Stimulated activated CD4-positive, alpha-beta T cell treated with anti-CD3 and anti-CD28 coated beads, Interleukin-1b, Interleukin-23, amount 100 ng/mL, for 24 hours (primary cell): ENCODE results near the gene MMP24.

ENCODE experiments used
- DNase-seq, 4 experiments: peaks; one replicate each; pipeline ENCODE4 v3.0.0-alpha.2; 2020; ENCODE audit warnings: low read depth in 4 of 4, low spot score in 1 of 4

MMP24 gene

DNA sequence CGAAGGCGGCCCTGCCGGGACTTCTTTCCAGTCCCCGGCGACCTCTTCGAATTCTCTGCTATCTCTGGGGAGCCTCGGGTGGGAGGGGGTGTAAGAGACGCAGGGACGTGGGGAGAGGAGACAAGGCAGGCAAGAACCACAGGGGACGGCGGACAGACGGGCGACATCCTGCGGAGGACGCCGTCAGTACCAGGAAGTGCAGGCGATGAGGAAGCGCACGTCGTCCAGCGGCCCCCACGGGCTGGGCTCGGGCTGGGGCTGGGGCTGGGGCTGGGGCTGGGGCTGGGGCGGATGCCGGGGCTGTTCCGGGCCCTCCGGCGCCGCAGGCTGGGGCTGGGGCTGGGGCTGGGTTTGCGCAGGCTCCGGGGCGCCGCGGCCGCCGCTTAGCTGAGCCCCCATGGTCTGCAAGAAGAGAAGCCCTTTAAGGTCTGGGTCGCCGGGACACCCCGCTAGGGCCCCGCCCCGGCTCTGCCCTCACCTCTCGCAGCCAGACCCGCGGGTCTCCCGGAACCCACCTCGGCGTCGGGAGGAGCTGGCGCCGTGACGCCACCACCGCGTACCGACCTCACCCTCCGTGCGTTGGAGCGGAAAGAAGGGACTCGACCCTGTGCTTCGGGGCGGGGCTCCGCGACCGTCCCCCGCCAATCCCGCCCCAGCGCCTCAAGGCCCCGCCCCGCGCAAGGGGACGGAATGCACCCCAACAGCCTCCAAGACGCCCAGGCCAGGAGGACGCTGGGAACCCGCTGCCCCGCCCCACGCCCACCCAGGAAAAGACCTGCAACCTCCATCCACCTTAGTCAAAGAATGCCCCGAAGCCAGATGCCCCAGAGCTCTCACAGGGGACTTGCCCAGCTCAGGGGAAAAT, 51.3 kb downstream of the MMP24 start, which contains the start of gene MMP24OS:
TSS of gene MMP24OS (minus strand) at position 592 of the 865 bp plus-strand sequence. CDS start at position 399, 193 bp downstream.
- DNase-seq: peak; percentile 62 to 84 (median 80)

GRCh38 chr20:35279040-35279439, 52.5 kb downstream of the MMP24 start:
- DNase-seq: no peak

- DNase-seq: no peak
These were observed 53.2 kb downstream of the MMP24 start for GRCh38 chr20:35279533-35280174.

DNA sequence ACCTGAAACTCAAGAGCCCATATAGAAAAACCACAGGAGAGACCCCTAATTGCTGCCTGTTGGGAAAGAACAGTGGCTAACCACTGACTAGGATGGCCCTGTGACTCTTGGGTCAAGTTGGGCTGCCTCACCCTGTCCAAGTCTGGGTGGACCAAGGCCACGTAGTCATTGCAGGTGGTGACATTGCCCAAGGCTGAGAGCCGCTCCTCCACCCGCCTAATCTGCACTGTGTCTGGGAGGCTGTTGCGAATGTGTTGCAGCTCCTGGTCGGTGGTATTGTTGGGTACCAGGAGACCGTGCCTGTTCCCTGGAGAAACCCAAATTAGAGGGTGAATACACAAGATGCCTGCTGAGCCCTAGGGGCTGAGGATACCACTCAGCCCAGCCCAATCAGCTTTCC, 54.0 kb downstream of the MMP24 start:
- no peak for DNase-seq

DNA sequence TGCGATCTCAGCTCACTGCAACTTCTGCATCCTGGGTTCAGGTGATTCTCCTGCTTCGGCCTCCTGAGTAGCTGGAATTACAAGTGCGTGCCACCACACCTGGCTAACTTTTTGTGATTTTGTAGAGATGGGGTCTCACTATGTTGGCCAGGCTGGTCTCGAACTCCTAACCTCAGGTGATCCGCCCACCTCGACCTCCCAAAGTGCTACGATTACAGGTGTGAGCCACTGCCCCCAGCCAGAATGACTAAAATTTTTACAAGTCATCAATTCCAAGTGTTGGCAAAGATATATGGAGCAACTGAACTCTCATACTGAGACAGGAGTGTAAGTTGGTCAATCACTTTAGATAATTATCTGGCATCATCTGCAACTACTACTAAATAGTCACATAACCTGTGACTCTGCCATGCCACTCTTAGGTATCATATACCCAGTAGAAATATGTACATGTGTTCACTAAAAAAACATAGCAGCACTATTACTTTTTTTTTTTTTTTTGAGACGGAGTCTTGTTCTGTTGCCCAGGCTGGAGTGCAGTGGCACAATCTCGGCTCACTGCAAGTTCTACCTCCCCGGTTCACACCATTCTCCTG, 55.1 kb downstream of the MMP24 start:
- no peak for DNase-seq

- DNase-seq: no peak
These were observed 57.2 kb downstream of the MMP24 start for GRCh38 chr20:35283441-35284266.

DNA sequence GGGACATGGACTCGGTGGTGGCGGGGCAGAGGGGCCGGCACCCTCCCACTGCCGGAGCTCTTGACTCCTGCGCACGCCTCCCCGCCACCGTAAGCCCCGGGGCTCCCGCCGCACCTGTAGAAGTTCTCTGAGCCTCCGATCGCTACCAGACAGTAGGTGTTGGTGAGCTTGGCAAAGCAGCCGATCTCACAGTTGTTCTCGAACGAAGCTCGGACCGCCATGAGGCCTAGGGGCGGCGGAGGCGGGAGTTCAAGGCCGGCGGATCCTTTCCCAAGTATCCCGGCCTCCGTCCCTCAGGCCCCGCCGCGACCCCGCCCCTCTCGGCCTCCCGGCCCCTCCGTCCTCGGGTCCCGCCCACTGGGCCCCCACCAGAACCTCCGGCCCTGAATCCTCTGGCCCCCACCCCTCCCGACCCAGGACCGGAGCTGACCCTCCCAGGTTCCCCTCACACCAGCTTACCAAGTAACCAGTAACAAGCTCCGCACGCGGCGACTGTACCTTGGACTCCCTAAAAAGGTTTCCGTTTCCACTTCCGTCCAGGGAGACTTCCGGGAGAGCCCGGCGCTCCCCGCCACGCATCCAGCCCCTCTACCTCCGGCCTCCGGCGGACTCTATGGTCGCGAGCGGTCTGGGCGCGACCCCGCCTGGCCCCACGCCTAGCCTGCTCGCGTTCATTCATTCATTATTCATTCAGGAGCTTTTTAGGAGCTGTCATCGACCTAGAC, 57.9 kb downstream of the MMP24 start, which contains the start of gene EIF6:
TSS of gene EIF6 (minus strand) at position 506 of the 725 bp plus-strand sequence. CDS start at position 221, 285 bp downstream.
- peak; percentile 44 to 78 (median 64) for DNase-seq

DNA sequence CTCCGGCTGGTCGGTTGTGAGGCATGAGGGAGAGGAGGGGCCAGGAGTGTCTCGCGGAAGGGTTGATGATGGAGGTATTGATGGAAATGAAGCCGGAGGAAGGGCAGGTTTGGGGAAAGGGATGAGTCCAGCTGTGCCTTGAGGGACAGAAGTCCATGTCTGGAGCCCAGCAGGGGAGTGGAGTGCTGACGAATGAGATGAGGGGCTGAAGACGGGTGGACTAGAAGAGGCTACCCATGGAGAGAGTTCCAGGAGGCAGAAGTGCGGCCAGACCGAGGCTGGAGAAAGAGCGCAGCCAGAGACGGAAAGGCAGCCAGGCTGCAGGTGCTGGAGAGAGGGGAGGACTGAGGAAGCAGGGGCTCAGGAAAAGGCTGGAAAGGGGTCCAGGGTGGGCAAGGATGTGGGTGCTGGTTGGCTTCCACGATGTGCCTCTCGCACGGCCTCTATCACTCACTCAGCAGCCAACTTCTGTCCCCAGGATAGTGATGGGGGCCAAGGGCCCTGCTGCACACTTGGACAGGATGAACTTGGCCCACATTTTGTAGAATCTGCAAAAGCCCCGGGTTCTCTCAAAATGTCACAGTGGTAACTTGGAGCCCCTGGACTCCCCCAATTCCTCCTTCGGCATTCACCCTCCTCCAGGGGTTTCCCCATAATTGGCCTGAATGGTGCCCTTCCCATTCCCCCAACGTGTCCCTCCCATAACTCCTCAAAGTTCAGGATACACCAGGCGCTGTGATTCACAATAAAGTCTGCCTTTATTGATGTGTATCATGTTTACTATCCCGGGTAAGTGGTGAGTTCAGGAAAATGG, 58.7 kb downstream of the MMP24 start:
- no peak for DNase-seq

DNA sequence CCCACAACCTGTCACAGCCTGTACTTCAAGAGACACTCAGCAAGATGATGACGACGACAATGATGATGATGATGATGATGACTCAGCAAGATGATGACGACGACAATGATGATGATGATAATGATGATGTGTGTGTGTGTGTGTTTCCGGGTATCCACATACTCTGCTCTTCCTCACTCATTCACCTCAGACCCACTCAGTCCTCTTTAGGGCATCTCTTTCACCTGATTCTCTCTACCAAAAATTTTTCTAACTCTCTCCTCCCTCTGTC, 59.3 kb downstream of the MMP24 start:
- DNase-seq: no peak

- no peak for DNase-seq
These were observed 59.8 kb downstream of the MMP24 start for GRCh38 chr20:35286077-35286898.

DNA sequence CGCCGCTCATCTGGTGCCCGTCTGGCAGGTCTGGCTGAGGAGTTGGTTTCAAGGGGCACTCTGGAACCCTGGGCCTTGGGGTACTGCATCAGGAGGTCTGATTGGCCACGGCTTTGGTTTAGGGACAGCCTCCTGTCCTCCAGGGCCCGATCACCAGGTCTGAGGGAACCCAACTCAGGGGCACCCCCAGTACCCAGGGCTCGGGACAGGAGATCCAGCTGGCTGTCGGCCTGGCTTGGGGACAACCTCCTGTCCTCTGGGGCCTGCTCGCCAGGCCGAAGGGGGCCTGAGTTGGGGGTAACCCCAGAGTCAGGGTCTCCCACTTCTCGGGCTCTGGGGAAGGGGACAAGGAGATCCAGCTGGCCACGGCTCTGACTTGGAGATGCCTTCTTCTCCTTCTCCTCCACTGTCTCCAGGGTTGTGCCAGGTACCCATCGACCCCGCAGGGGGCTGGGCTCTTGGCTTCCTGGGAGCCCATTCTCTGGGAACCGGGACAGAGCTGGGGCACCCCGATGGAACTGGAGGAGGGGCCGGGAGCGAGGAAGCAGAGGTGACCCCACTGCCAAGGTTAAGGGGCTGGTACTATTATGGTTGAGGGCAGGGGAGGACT, 60.5 kb downstream of the MMP24 start:
- DNase-seq: no peak

DNA sequence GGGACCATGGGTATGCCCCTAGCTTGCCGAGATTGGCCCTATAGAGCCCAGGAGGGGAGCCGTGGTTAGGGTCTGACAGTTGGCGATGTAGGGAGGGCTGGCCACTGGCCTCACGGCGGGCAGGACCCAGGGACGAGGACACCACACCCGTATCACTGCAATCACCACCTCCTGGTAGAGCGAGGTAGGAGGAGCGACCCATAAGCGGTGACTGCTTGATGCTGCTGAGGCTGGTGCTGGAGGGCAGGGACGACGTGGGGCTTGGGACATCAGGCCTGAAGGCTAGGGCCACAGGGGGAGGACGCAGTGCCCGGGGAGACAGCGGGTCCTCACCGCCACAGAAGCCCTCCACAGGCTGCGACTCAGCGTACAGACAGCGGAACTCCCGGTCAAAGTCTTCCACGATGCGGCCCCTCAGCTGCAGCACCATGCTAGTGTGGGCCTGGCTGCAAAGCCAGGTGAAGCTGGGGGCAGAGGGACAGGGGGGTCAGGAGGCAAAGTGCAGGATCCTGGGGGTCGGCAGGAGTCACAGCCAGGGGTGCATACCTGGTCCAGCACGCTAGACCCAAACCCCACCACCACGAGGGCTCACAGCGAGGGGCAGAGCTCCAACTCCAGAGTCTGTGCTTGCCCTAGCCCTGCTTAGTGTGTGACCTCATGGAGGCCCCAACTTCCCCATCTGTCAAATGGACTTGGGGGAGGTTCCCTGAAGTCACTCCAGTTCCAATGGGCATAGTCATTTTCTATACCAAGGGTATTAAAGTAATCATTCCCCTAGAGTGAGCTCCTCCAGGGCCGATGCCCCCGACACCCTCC, 61.2 kb downstream of the MMP24 start:
- DNase-seq: no peak

DNA sequence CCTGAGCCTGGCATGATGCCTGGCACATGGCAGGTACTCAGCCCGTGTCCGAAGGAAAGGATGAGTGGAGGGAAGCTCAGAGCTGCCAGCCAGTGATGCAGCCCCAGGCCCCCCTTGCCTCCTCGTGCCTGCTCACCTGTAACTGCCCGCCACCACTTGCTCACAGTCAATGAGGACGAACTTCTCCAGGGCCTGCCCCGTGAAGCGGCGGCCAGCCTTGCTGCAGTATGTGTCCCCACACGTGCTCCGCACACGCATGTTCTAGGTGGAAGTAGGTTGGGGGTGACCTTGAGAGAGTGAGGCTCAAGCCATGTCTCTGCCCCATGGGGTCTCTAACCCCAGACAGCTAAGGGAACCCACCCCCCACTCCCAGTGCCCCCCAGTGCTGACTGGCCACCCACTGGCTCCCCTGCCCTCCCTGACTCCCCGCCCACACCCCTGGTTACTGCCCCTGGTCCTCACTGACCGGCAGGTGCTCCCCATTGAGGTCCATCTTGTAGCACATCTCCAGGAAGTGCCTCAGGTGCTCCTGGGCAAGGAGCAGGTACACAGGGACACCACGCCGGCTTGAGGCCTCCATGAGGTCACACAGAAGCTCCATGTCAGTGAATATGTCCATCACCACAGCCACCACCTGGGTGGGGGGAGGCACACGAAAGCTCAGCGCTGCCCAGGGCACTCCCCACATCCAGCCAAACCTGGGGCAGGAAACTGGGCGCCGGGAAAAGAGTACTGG, 62.0 kb downstream of the MMP24 start:
- no peak for DNase-seq

GRCh38 chr20:35290186-35290886, 63.8 kb downstream of the MMP24 start:
- no peak for DNase-seq

DNA sequence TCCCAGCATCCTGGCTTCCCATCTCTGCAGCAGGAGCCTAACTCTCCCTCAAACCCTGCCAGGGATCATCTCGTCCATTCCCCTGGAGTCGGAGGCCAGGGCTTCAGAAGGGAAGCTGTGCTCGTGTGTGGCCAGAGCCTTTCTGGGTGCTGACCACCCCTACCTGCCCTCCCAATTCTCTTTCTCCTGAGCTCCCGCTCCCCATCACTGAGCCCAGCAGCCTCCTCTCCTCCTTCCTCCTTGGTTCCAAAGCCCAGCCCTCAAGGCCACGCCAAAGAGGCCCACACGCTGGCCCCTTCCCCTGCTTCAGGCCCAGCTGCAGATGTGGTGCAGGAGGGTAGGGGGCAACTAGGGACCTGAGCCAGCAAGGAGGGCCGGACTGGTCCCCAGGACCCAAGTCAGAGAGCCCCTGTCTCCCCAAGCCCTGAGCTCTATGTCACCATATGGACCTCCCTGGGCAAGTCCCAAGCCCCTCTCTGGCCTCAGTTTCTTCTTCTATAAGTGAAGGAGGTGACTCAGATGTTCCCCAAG, 64.5 kb downstream of the MMP24 start:
- DNase-seq: no peak
